HEK293 (cell line): ENCODE data around the gene ZNF302.

Source experiments
- BCL11B ChIP-seq: fragments of 450-650 bp; formaldehyde crosslinking; IDR thresholded peaks from 2 replicates; pipeline ENCODE4 v1.5.1; 2016; ENCODE audit warnings: low read depth, missing biosample characterization, missing genetic modification characterization
- HOXC10 ChIP-seq: sonication (generic); formaldehyde crosslinking; IDR thresholded peaks from 2 replicates; pipeline ENCODE4 v1.8.1; 2023; ENCODE audit warnings: mild to moderate bottlenecking, missing genetic modification reagents
- IKZF3 ChIP-seq: fragments of 450-650 bp; IDR thresholded peaks from 2 replicates; pipeline ENCODE4 v1.5.0; 2018; ENCODE audit warnings: missing biosample characterization, mild to moderate bottlenecking, missing genetic modification characterization, moderate library complexity
- KLF1 ChIP-seq: fragments of 450-650 bp; formaldehyde crosslinking; IDR thresholded peaks from 2 replicates; pipeline ENCODE4 v1.5.1; 2016; ENCODE audit warnings: missing biosample characterization, missing genetic modification characterization
- SETDB1 ChIP-seq: IDR thresholded peaks from one replicate; pipeline ENCODE4 v1.6.1; 2017; ENCODE audit warnings: mild to moderate bottlenecking, low read length, moderate library complexity, mixed read lengths; ENCODE audit not compliant: insufficient read length
- SP2 ChIP-seq: fragments of 450-650 bp; formaldehyde crosslinking; IDR thresholded peaks from 2 replicates; pipeline ENCODE4 v1.5.1; 2016; ENCODE audit warnings: missing biosample characterization, missing genetic modification characterization
- TCF7L2 ChIP-seq: IDR thresholded peaks from 2 replicates; pipeline ENCODE4 v1.6.1; 2011; ENCODE audit warnings: low read depth, mild to moderate bottlenecking, inconsistent platforms, low read length, moderate library complexity, borderline replicate concordance
- WT1 ChIP-seq: fragments of 450-650 bp; formaldehyde crosslinking; IDR thresholded peaks from 2 replicates; pipeline ENCODE4 v1.5.1; 2016; ENCODE audit warnings: missing biosample characterization, missing genetic modification characterization
- ZBTB17 ChIP-seq: fragments of 450-650 bp; formaldehyde crosslinking; IDR thresholded peaks from 2 replicates; pipeline ENCODE4 v1.5.1; 2016; ENCODE audit warnings: missing biosample characterization, missing genetic modification characterization
- ZBTB8A ChIP-seq: fragments of 450-650 bp; formaldehyde crosslinking; IDR thresholded peaks from 2 replicates; pipeline ENCODE4 v1.5.1; 2016; ENCODE audit warnings: missing biosample characterization, missing genetic modification characterization
- ZFHX2 ChIP-seq: fragments of 450-650 bp; formaldehyde crosslinking; conservative IDR thresholded peaks from 2 replicates; pipeline ENCODE4 v1.5.1; 2016; ENCODE audit warnings: missing biosample characterization, missing genetic modification characterization
- ZNF10 ChIP-seq: fragments of 450-650 bp; formaldehyde crosslinking; IDR thresholded peaks from 2 replicates; pipeline ENCODE4 v1.5.1; 2017; ENCODE audit warnings: missing biosample characterization, missing genetic modification characterization
- ZNF121 ChIP-seq: fragments of 450-650 bp; formaldehyde crosslinking; IDR thresholded peaks from 2 replicates; pipeline ENCODE4 v1.5.1; 2016; ENCODE audit warnings: missing biosample characterization, missing genetic modification characterization
- ZNF221 ChIP-seq: fragments of 450-650 bp; formaldehyde crosslinking; IDR thresholded peaks from 2 replicates; pipeline ENCODE4 v1.5.1; 2017; ENCODE audit warnings: missing biosample characterization, missing genetic modification characterization, borderline replicate concordance
- ZNF239 ChIP-seq: fragments of 450-650 bp; formaldehyde crosslinking; IDR thresholded peaks from 2 replicates; pipeline ENCODE4 v1.5.1; 2016; ENCODE audit warnings: missing biosample characterization, missing genetic modification characterization
- ZNF26 ChIP-seq: fragments of 450-650 bp; formaldehyde crosslinking; IDR thresholded peaks from 2 replicates; pipeline ENCODE4 v1.5.1; 2016; ENCODE audit warnings: missing biosample characterization, missing genetic modification characterization
- ZNF274 ChIP-seq, 2 experiments: fragments of 200-500 bp in 1 of 2; fragments of 450-650 bp in 1 of 2; sonication (Bioruptor generic) in 1 of 2; formaldehyde crosslinking in 1 of 2; IDR thresholded peaks; 2 replicates each; pipeline versions ENCODE4 v1.5.1 to v1.6.1; 2014 to 2016; ENCODE audit warnings: borderline replicate concordance in 1 of 2, inconsistent platforms in 1 of 2, low read length in 1 of 2, missing biosample characterization in 1 of 2, missing genetic modification characterization in 1 of 2
- ZNF341 ChIP-seq: fragments of 450-650 bp; formaldehyde crosslinking; IDR thresholded peaks from 2 replicates; pipeline ENCODE4; 2016; ENCODE audit warnings: low read depth, missing biosample characterization, missing genetic modification characterization
- ZNF354C ChIP-seq: fragments of 450-650 bp; formaldehyde crosslinking; IDR thresholded peaks from 2 replicates; pipeline ENCODE4 v1.5.1; 2016; ENCODE audit warnings: missing biosample characterization, missing genetic modification characterization, low read depth, borderline replicate concordance
- ZNF362 ChIP-seq: fragments of 450-650 bp; formaldehyde crosslinking; IDR thresholded peaks from 2 replicates; pipeline ENCODE4 v1.5.1; 2016; ENCODE audit warnings: missing biosample characterization, missing genetic modification characterization
- ZNF529 ChIP-seq: fragments of 450-650 bp; formaldehyde crosslinking; IDR thresholded peaks from 2 replicates; pipeline ENCODE4 v1.5.1; 2017; ENCODE audit warnings: missing genetic modification characterization, missing biosample characterization; ENCODE audit not compliant: insufficient replicate concordance
- ZNF560 ChIP-seq: fragments of 450-650 bp; formaldehyde crosslinking; IDR thresholded peaks from 2 replicates; pipeline ENCODE4 v1.5.1; 2017; ENCODE audit warnings: missing biosample characterization, missing genetic modification characterization, borderline replicate concordance
- ZNF639 ChIP-seq: fragments of 450-650 bp; formaldehyde crosslinking; IDR thresholded peaks from 2 replicates; pipeline ENCODE4 v1.5.1; 2016; ENCODE audit warnings: missing biosample characterization, missing genetic modification characterization
- ZNF747 ChIP-seq: fragments of 450-650 bp; formaldehyde crosslinking; IDR thresholded peaks from 2 replicates; pipeline ENCODE4 v1.5.1; 2016; ENCODE audit warnings: missing biosample characterization, missing genetic modification characterization
- ZNF830 ChIP-seq: fragments of 450-650 bp; IDR thresholded peaks from 2 replicates; pipeline ENCODE4 v1.5.0; 2018; ENCODE audit warnings: missing biosample characterization, missing genetic modification characterization, low read depth, mild to moderate bottlenecking, moderate library complexity
- ZNF843 ChIP-seq: fragments of 450-650 bp; formaldehyde crosslinking; IDR thresholded peaks from 2 replicates; pipeline ENCODE4 v1.5.1; 2016; ENCODE audit warnings: missing biosample characterization, missing genetic modification characterization
- ZSCAN16 ChIP-seq: fragments of 450-650 bp; formaldehyde crosslinking; IDR thresholded peaks from 2 replicates; pipeline ENCODE4 v1.5.1; 2016; ENCODE audit warnings: missing biosample characterization, missing genetic modification characterization
- ZSCAN30 ChIP-seq: fragments of 450-650 bp; IDR thresholded peaks from 2 replicates; pipeline ENCODE4 v1.5.1; 2018; ENCODE audit warnings: missing biosample characterization, mild to moderate bottlenecking, missing genetic modification characterization, moderate library complexity
- ZXDB ChIP-seq: fragments of 450-650 bp; formaldehyde crosslinking; IDR thresholded peaks from 2 replicates; pipeline ENCODE4 v1.5.1; 2016; ENCODE audit warnings: missing biosample characterization, missing genetic modification characterization
- TF ChIP-seq, protein P1 (sequence below): fragments of 450-650 bp; formaldehyde crosslinking; conservative IDR thresholded peaks from 2 replicates; pipeline ENCODE4 v1.5.1; 2016; ENCODE audit warnings: low read depth, missing biosample characterization, missing genetic modification characterization
- TF ChIP-seq, protein P2 (sequence below): fragments of 450-650 bp; IDR thresholded peaks from 2 replicates; pipeline ENCODE4 v1.5.1; 2018; ENCODE audit warnings: missing biosample characterization, mild to moderate bottlenecking, missing genetic modification characterization

ZNF302 gene

DNA sequence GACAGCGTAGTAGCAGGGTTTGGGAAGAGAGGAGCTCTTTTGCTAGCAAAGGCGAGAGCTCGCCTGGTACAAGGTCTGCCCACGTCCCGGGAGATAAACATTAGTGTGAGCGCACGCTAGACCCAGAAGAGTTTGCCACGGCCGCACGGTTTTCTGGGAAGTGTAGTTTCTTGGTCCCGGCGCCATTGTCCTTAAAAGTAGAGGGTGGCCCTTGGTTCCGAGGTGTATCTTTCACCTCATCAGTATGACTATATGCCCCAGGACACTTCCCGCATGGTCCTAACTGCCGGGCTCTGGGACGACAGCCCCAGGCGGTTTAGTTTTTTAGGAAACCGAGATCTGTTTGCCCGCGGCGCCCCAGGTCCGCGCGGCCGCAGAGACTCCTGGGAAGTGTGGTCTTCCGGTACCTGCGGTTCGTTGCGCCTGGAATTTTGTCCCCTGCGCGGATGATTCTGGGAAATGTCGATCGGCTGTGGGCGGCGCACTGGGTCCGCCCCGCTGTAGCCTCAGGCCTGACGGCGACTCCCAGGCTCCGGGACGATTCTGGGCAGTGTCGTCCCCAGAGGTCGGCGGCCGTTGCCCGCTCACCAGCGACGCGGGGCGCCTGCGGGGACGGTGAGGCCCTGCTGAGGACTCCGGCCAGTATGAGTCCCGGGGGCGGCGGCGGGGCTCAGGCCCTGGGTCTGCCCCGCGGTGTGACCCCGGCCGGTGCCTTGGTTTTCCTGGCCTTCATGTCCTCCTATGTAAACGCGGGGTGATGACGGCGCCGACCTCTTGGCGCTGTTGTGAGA lies 56.5 kb downstream of the ZNF302 start, which contains the start of gene ZNF181 (continued):
- TF ChIP-seq ZNF639 (tag by site-specific recombination) (no peak; the same call in 1 of the 2 replicates), ZNF529 (tag by site-specific recombination) (no peak), KLF1 (tag by site-specific recombination) (peak; percentile 92), ZNF10 (tag by site-specific recombination) (no peak; the same call in none of the 2 replicates), HOXC10 (no peak), ZNF239 (tag by site-specific recombination) (no peak; the same call in 1 of the 2 replicates), ZNF26 (tag by site-specific recombination) (no peak), SP2 (tag by site-specific recombination) (peak; percentile 81), ZBTB8A (tag by site-specific recombination) (peak; percentile 83), TCF7L2 (no peak), ZBTB17 (tag by site-specific recombination) (peak; percentile 99), ZNF221 (peak; percentile 87; the same call in 1 of the 2 replicates), IKZF3 (peak; percentile 99), ZNF843 (tag by site-specific recombination) (peak; percentile 73), ZSCAN30 (tag by site-specific recombination) (peak; percentile 99), ZNF747 (tag by site-specific recombination) (no peak), ZXDB (tag by site-specific recombination) (peak; percentile 97), BCL11B (peak; percentile 94), ZNF341 (tag by site-specific recombination) (peak; percentile 55), ZSCAN16 (peak; percentile 84), ZNF354C (tag by site-specific recombination) (no peak), ZNF121 (tag by site-specific recombination) (peak; percentile 93), ZNF560 (no peak), ZNF362 (tag by site-specific recombination) (no peak), SETDB1 (peak; percentile 39), ZNF830 (tag by site-specific recombination) (no peak), ZNF274 (IDR thresholded peaks at IDR 0.05; ENCODE audit: low read length) (no peak), ZNF274 (tag by site-specific recombination; IDR thresholded peaks at IDR 0.05; ENCODE audit: borderline replicate concordance) (no peak; the same call in 1 of the 2 replicates), ZFHX2 (peak; percentile 96), WT1 (peak; percentile 66; the same call in 1 of the 2 replicates)
- TF ChIP-seq, protein P1, sequence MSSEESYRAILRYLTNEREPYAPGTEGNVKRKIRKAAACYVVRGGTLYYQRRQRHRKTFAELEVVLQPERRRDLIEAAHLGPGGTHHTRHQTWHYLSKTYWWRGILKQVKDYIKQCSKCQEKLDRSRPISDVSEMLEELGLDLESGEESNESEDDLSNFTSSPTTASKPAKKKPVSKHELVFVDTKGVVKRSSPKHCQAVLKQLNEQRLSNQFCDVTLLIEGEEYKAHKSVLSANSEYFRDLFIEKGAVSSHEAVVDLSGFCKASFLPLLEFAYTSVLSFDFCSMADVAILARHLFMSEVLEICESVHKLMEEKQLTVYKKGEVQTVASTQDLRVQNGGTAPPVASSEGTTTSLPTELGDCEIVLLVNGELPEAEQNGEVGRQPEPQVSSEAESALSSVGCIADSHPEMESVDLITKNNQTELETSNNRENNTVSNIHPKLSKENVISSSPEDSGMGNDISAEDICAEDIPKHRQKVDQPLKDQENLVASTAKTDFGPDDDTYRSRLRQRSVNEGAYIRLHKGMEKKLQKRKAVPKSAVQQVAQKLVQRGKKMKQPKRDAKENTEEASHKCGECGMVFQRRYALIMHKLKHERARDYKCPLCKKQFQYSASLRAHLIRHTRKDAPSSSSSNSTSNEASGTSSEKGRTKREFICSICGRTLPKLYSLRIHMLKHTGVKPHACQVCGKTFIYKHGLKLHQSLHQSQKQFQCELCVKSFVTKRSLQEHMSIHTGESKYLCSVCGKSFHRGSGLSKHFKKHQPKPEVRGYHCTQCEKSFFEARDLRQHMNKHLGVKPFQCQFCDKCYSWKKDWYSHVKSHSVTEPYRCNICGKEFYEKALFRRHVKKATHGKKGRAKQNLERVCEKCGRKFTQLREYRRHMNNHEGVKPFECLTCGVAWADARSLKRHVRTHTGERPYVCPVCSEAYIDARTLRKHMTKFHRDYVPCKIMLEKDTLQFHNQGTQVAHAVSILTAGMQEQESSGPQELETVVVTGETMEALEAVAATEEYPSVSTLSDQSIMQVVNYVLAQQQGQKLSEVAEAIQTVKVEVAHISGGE (tag by site-specific recombination), result peak; percentile 99
- TF ChIP-seq, protein P2, sequence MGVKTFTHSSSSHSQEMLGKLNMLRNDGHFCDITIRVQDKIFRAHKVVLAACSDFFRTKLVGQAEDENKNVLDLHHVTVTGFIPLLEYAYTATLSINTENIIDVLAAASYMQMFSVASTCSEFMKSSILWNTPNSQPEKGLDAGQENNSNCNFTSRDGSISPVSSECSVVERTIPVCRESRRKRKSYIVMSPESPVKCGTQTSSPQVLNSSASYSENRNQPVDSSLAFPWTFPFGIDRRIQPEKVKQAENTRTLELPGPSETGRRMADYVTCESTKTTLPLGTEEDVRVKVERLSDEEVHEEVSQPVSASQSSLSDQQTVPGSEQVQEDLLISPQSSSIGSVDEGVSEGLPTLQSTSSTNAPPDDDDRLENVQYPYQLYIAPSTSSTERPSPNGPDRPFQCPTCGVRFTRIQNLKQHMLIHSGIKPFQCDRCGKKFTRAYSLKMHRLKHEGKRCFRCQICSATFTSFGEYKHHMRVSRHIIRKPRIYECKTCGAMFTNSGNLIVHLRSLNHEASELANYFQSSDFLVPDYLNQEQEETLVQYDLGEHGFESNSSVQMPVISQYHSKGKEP, result no peak; the same call in 1 of the 2 replicates
